ENCODE data around the gene LNX1. TPM values are rescaled to one million over a fixed set of nuclear protein-coding genes. Genes with fewer than 3 reads are reported as not detected.

LNX1 gene
- total RNA-seq, 1 experiment from 2014 or later: 1.7 TPM

DNA sequence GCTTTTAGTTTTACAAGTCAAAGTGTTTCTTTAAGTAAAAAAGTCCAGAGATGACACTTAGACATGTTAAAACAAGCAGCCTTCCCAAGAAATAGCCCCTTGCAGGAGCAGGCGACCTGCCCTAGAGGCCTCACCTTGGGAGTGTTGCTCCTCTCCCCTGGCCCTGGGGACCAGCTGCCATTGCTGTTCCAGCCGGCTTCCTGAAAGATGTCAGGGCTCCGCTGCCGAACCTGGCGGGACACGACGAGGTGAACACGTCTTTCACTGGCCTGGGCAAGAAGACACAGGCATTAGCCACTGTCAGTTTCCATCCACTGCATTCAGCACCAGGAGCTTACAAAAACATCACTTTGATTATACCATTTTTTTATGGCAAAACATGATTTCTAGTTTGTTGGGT lies 109.7 kb downstream of the LNX1 start:
- peaks cover 0 to 15% (median 0%) of the 10 kb centered on the region in 3 experiments; a peak in 1 of 7 replicates for H3K36me3 Mint-ChIP-seq (ENCODE audit: insufficient read depth in 1 of 3, low read depth in 3 of 3)

More for the DNA sequence above, 109.7 kb downstream of the LNX1 start:
- Mint-ChIP-seq H3K27ac (0 out of 7 replicates have a peak overlapping the region, but pooled peaks of 1 of the 3 experiments have one; percentile 47), H3K4me1 (peaks cover 46 to 53% of the 10 kb centered on the region in 2 experiments), H3K9me3 (no peaks in the 10 kb centered on the region; a peak in 1 of 5 replicates), H3K27me3 (ENCODE audit: low read depth) (no peaks in the 10 kb centered on the region; the same call in none of the 2 replicates), H3K4me3 (no peak overlapping the region)
- Histone ChIP-seq H3K79me2 (ENCODE audit: insufficient read depth, low read length) (no peaks in the 10 kb centered on the region), H2AFZ (ENCODE audit: low read length) (no peak overlapping the region), H2BK12ac (ENCODE audit: insufficient read length, low read depth, low read length) (no peak overlapping the region), H4K20me1 (ENCODE audit: control insufficient read depth, insufficient read depth, insufficient read length) (no peaks in the 10 kb centered on the region), H3T11ph (ENCODE audit: low read length) (no peak overlapping the region), H3K4me1 (ENCODE audit: insufficient read depth, low read length) (peaks cover 4% of the 10 kb centered on the region), H3K23me2 (ENCODE audit: insufficient read length, low read depth, low read length, poor library complexity, severe bottlenecking) (no peaks in the 10 kb centered on the region), H3K4me2 (ENCODE audit: insufficient read depth, insufficient read length, low read length) (no peak overlapping the region), H3K56ac (ENCODE audit: insufficient read length, low read depth, low read length) (no peak overlapping the region), H3K14ac (ENCODE audit: insufficient read depth, low read length) (no peak overlapping the region), H2BK5ac (ENCODE audit: insufficient read length, low read length) (no peak overlapping the region), H3K79me1 (ENCODE audit: insufficient read depth, low read depth, low read length, poor library complexity, severe bottlenecking) (no peaks in the 10 kb centered on the region), H3K23ac (ENCODE audit: insufficient read length, low read depth, low read length) (no peak overlapping the region), H3K27ac (ENCODE audit: insufficient read length, low read depth, low read length) (no peak overlapping the region), H2AK5ac (ENCODE audit: insufficient read length, low read length) (no peak overlapping the region), H2BK120ac (ENCODE audit: low read depth, low read length, poor library complexity, severe bottlenecking) (no peak overlapping the region), H3K18ac (ENCODE audit: insufficient read length, low read depth, low read length) (no peak overlapping the region), H3K9ac (ENCODE audit: extremely low read depth, insufficient read length, low read length) (no peak overlapping the region), H3K27me3 (ENCODE audit: insufficient read depth, low read length) (no peaks in the 10 kb centered on the region), H2BK15ac (ENCODE audit: low read depth, low read length) (no peak overlapping the region), H4K8ac (replicated peaks; ENCODE audit: insufficient read length, low read depth, low read length) (no peak overlapping the region), H2BK20ac (ENCODE audit: low read depth, low read length, poor library complexity, severe bottlenecking) (no peak overlapping the region), H3K4ac (ENCODE audit: low read depth, low read length) (no peak overlapping the region), H3K9me3 (ENCODE audit: control insufficient read depth, low read depth, low read length) (no peaks in the 10 kb centered on the region), H4K5ac (ENCODE audit: insufficient read length, low read depth, low read length) (no peak overlapping the region), H4K91ac (ENCODE audit: insufficient read length, low read depth, low read length) (no peak overlapping the region)
- TF ChIP-seq, protein P1, sequence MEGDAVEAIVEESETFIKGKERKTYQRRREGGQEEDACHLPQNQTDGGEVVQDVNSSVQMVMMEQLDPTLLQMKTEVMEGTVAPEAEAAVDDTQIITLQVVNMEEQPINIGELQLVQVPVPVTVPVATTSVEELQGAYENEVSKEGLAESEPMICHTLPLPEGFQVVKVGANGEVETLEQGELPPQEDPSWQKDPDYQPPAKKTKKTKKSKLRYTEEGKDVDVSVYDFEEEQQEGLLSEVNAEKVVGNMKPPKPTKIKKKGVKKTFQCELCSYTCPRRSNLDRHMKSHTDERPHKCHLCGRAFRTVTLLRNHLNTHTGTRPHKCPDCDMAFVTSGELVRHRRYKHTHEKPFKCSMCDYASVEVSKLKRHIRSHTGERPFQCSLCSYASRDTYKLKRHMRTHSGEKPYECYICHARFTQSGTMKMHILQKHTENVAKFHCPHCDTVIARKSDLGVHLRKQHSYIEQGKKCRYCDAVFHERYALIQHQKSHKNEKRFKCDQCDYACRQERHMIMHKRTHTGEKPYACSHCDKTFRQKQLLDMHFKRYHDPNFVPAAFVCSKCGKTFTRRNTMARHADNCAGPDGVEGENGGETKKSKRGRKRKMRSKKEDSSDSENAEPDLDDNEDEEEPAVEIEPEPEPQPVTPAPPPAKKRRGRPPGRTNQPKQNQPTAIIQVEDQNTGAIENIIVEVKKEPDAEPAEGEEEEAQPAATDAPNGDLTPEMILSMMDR (conservative IDR thresholded peaks at IDR 0.05): no peak
- no CpG with 5 or more reads among the region's 8 CpGs for WGBS (ENCODE audit: extremely low coverage, insufficient read length, low lambda C conversion rate)
- DNase-seq: no peak
